ENCODE results near the gene GPR142.

GRCh38 chr17:74415608-74416396 is 48.5 kb downstream of the GPR142 start:
- TF ChIP-seq NFIC (IDR thresholded peaks at IDR 0.05) (no peak), ZBTB7A (IDR thresholded peaks at IDR 0.05; ENCODE audit: low read depth) (no peak), REST (IDR thresholded peaks at IDR 0.05; ENCODE audit: low read depth) (no peak), EP300 (IDR thresholded peaks at IDR 0.05; ENCODE audit: borderline replicate concordance) (no peak), CREB1 (IDR thresholded peaks at IDR 0.05; ENCODE audit: low read depth) (no peak), YY1 (IDR thresholded peaks at IDR 0.05; ENCODE audit: low read depth) (no peak), RAD21 (IDR thresholded peaks at IDR 0.05; ENCODE audit: low read depth) (no peak), CEBPB (IDR thresholded peaks at IDR 0.05) (no peak), TAF1 (IDR thresholded peaks at IDR 0.05; ENCODE audit: low read depth) (no peak), MAX (IDR thresholded peaks at IDR 0.05) (no peak)

All from Ishikawa (cell line).